HEK293T (cell line): ENCODE results near the gene PMM1.

ENCODE experiments used
- BHLHE40 ChIP-seq: fragments of 450-650 bp; IDR thresholded peaks from 2 replicates; pipeline ENCODE4 v1.6.1; 2016; ENCODE audit warnings: mild to moderate bottlenecking, moderate library complexity, borderline replicate concordance
- CTBP1 ChIP-seq: fragments of 450-650 bp; IDR thresholded peaks from 2 replicates; pipeline ENCODE4 v1.6.1; 2016; ENCODE audit warnings: borderline replicate concordance
- ELF4 ChIP-seq: fragments of 450-650 bp; IDR thresholded peaks from 2 replicates; pipeline ENCODE4 v1.6.1; 2017; ENCODE audit warnings: antibody characterized with exemption
- FOXA1 ChIP-seq: fragments of 450-650 bp; IDR thresholded peaks from 2 replicates; pipeline ENCODE4 v1.6.1; 2016; ENCODE audit warnings: mild to moderate bottlenecking
- FOXK2 ChIP-seq: fragments of 450-650 bp; IDR thresholded peaks from 2 replicates; pipeline ENCODE4 v1.6.1; 2016; ENCODE audit warnings: mild to moderate bottlenecking
- FOXM1 ChIP-seq: fragments of 450-650 bp; IDR thresholded peaks from 2 replicates; pipeline ENCODE4 v1.6.1; 2017; ENCODE audit warnings: mild to moderate bottlenecking, borderline replicate concordance
- HDGF ChIP-seq: fragments of 450-650 bp; IDR thresholded peaks from 2 replicates; pipeline ENCODE4 v1.6.1; 2017; ENCODE audit warnings: antibody characterized with exemption, borderline replicate concordance
- L3MBTL2 ChIP-seq: fragments of 450-650 bp; conservative IDR thresholded peaks from 2 replicates; pipeline ENCODE4 v1.6.1; 2016; ENCODE audit warnings: mild to moderate bottlenecking
- NFRKB ChIP-seq: fragments of 450-650 bp; IDR thresholded peaks from 2 replicates; pipeline ENCODE4 v1.6.1; 2016; ENCODE audit warnings: mild to moderate bottlenecking, moderate library complexity
- PKNOX1 ChIP-seq: fragments of 450-650 bp; IDR thresholded peaks from 2 replicates; pipeline ENCODE4 v1.6.1; 2016
- SP1 ChIP-seq: fragments of 450-650 bp; IDR thresholded peaks from 2 replicates; pipeline ENCODE4 v1.6.1; 2017
- SUZ12 ChIP-seq: fragments of 450-650 bp; IDR thresholded peaks from 2 replicates; pipeline ENCODE4 v1.6.1; 2016; ENCODE audit warnings: mild to moderate bottlenecking
- TARDBP ChIP-seq: fragments of 450-650 bp; IDR thresholded peaks from 2 replicates; pipeline ENCODE4 v1.6.1; 2016

- TF ChIP-seq TARDBP: no peak
- no peak for TF ChIP-seq CTBP1
- no peak for TF ChIP-seq ELF4
- TF ChIP-seq FOXK2: no peak
- TF ChIP-seq NFRKB: no peak
- no peak for TF ChIP-seq SP1
- no peak for TF ChIP-seq PKNOX1
- TF ChIP-seq BHLHE40: no peak
- TF ChIP-seq L3MBTL2: no peak
- TF ChIP-seq HDGF: no peak
- no peak for TF ChIP-seq SUZ12
- TF ChIP-seq FOXM1: no peak
- no peak for TF ChIP-seq FOXA1
Measured at GRCh38 chr22:41535244-41535643, 54.4 kb downstream of the PMM1 start.
